ENCODE results near the gene SNRK.

Gene SNRK, protein sequence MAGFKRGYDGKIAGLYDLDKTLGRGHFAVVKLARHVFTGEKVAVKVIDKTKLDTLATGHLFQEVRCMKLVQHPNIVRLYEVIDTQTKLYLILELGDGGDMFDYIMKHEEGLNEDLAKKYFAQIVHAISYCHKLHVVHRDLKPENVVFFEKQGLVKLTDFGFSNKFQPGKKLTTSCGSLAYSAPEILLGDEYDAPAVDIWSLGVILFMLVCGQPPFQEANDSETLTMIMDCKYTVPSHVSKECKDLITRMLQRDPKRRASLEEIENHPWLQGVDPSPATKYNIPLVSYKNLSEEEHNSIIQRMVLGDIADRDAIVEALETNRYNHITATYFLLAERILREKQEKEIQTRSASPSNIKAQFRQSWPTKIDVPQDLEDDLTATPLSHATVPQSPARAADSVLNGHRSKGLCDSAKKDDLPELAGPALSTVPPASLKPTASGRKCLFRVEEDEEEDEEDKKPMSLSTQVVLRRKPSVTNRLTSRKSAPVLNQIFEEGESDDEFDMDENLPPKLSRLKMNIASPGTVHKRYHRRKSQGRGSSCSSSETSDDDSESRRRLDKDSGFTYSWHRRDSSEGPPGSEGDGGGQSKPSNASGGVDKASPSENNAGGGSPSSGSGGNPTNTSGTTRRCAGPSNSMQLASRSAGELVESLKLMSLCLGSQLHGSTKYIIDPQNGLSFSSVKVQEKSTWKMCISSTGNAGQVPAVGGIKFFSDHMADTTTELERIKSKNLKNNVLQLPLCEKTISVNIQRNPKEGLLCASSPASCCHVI

DNA sequence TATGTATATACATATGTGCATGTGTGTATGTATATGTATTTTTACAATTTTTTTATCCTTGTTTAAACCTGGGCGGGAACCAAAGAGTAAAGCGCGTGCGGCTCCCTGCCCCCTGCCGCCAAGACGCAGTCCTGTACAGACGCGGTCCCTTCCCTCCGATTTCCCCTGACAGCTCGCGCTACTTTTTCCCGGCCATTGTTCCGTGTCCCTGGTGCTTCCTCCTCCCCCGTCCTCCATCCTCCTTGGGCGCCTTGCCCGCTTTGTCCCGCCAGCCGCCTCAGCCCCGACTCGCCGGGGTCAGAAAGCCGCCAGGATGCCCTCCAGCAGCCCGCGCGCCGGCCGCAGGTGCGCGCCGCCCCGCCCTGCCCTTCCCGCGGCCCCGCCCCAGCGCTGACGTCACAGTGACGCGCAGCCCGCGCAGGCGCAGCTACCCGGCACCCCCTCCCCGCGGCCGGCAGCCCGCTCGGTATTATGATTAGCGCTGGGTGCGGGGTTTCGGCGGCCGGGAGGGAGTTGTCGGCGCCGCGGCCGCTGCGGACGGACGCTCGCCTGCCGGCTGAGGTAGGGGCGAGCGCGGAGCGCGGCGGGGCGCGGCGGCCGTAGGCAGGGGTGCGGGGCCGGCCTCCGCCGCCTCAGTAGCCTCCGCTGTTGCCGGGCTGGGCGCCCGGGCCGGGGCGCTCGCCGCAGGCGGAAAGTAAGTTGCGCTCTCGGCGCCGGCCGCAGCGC, at the start of gene SNRK:
TSS of gene SNRK (plus strand) at position 426 of the 726 bp plus-strand sequence. CDS start 16,664 bp downstream, outside the sequence.
- DNase-seq = peak; percentile 93 to 96

DNA sequence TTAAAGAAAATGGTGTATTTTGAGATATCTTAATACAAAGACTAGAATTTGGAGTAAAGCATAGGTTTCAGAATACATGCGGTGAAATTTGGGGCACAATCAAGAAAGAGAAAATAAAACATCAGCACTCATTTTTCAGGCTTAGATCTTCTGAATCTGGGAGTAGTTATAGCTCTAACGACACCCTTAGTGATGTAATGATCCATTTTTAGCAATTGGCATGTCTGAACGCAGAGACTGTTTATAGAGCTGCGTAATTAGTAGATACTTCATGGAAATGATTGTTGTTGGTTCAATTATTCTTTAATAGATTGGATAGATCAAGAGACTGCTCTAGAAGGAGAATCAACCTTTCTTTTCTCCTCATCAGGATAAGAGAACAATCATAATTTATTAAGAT, 47.5 kb upstream of the SNRK start:
- DNase-seq = no peak

DNA sequence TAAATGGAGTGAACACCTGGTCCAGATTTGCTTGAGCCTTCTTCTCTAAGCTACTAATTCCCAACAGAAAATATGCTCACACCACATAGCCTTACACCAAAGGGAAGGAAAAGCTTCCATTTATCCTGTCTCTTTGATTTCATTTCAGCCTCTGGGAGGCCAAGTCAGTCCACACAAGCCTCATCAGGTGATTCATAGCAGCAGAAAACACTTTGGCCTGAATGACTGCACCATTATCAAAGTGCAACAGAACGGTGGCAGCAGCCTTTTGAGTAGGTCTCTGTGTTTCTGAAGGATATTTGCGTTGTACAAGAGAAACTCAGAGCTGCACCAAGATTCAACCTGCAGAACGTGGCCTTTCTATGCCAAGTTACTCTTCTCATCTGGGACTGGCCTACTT, 46.6 kb upstream of the SNRK start:
- DNase-seq = no peak

DNA sequence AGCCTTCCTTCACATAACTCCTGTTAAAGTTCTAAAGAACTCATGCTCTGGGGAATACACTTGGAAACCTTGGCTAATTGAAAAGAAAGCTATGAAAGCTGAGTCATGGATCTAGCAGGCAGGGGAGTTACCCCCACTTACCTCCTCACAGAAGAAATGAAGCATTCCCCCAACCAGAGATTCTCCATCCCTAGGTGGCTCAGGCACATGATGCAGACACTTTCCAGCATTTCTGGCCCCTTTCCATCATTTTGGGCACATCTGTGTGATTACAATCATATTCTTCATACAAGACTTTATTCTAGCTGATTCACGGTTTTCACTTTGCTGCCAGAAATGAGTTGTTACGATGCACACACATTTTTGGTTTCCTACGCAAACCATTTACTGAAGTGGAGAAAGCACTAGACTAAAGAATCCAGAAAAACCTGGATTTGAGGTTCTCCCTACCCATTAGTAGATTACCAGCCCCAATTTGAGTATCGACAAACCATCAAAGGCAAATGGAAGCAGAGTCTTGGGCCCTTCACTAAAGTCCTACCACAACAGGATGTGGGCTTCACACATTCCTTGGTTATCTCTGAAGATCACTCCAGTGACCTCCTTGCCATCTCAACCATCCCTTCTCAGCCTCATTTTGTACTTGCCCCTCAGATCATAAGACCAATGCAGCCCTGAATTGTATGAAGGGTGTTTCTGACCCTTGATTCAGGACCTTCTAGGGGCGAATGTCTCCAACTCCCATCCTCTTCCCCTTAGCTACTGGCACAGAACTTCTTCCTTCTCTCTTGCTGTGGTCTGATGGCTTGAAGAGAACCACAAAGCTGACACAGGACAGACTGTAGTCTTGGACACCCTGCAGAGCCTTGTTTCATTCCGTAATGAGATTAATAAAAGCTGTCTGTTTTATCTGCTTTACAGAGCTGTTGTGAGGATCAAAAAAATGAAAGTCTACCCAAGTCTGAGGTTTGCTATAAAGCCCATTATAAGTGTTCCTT, 42.5 kb upstream of the SNRK start:
- DNase-seq = no peak

DNA sequence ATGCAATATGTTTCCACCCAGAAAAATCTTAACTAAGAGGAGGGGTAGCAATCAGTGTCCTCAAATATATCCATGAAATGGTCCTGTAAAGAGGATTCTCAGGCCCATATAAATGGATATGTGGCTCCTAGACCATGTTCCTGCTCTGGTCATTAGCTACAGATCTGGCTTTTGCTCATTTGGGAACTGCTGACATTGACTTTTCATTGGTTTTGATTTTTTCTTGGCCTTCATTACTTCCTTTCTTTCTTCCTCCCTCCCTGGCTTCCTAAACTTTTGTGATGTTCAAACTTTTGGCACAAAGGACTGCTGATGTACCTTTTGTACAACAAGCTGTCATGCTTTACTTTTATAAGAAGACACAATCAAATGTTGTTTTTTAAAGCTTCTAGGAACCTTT, 41.6 kb upstream of the SNRK start:
- no peak for DNase-seq

DNA sequence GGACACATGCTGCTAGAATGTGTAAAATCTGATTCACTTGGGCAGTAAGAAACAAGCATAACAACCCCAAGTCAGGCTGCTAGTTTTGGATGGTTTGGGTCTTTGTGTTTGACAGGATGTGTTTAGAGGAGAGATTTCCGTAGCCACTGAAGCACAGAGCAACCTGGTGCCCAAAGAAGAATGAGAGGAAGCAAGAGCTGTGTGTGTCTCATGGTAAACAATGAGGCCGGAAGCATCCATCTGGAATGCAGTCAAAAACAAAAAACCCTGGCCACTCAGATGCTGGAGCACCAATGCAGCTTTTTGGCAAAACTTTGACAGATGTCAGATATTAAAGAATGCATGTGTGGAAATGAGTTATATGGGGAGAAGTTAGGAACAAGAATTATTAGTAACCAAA, 39.4 kb upstream of the SNRK start:
- no peak for DNase-seq

DNA sequence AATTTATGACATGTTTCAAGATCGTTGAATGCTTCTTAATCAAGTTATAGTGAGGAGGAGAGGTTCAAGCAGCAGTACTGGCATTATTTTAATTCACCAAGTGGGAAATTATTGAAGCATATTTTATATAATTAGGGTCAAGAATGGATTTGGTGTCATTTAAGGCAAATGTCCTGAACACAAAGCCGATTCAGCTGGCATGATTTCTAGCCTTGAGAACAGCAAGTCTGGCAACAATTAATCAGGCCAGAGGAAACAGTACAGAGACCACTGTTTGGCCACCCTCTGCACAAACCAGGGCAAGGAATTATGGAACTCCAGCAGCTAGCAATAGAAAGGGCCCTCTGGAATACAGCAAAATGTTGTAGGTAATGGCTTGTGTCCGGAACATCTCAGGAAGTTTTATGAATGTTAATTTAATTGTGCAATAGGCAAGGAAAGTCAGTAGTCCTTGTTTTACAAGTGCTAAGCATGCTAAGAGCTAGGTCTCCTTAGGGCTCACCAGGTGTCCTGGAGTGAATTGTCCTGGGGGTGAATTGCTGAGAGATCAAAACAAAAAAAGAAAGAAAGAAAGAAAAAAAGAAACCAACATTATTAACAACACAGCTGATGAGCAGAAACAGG, 38.7 kb upstream of the SNRK start:
- no peak for DNase-seq

DNA sequence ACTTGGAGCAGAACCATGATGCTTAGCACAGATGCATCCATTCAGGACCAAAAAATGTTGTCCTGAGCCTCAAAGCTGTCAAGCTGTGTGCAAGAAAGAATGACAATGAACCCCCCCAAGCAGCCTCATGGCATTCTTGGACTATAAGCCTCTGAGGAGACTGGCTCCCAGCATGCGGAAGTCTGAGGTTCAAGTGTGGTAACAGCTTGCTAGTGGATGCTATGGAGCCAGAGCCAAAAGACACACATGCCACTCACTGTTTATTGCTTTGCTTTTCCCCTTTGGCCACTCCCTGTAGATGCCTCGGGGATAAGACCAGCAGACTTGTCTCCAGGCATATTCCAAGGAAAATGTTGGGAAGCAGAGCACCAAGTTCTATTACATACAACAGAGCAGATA, 38.2 kb upstream of the SNRK start:
- no peak for DNase-seq

DNA sequence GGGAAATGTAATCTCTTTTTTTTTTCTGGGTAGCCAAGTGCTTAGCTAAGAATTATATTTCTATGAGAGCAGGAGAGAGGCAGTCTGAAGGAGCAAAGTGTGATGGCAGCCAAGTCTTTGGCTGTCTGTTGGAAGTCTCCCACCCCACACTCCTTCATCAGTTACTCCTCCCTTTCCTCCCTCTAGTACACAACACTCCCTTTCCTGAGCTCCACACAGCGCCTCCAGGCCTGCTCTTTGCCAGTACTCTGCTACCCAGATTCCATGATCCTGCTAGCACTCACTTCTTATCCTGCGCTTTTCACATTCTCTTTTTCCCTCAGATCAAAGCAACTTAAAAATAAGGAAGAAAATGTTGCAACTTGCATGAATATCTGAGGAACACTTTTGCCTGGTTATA, 37.4 kb upstream of the SNRK start:
- DNase-seq = no peak

DNA sequence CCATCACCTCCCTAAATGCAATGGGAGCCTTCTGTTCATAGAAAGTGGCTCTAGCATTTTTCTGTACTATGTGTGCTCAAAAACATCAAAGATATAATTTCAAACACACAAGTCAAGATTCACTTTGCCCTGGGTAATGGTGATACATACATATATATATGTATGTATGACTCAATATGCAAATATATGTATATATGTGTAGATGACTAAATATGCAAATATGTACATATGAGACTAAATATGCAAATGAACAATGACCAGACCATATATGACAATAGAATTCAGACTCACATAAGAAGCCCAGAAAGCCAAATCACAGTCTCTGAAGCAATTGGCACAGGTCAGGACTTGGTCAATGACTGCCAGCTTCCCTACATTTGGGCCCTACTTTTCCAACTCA, 36.9 kb upstream of the SNRK start:
- DNase-seq = no peak

DNA sequence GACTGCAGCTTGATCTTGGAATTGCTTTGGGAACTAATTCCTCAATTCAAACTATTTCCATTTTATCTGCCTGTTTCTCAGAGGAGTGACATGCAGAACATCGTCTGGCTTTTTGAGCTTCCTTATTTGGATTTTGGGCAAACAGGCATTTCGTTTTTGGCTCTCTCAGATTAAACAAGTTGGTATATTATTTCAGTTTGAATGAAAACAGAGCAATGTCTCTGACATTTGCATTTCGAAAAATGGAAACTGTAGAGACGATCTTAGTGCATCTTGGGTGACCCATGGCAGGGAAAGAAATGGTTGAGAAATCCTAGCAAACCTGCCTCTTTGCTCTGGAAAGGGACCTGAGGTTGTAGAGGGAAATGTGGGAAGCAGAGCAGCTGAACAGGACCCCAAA, 33.0 kb upstream of the SNRK start:
- no peak for DNase-seq

DNA sequence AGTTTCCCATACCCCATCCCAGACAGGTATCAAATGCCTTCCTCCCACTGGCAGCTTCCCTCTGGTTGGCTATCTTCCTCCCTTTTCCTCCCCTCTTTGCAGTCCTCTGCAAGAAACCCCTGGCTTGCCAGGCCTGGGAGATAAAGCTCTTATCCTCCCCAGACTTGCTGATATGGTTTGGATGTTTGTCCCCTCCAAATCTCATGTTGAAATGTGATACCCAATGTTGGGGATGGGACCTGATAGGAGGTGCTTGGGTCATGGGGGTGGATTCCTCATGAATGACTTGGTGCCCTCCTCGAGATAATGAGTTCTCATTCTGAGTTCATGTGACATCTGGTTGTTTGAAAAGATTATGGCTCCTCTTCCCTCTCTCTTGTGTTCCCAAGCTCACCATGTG, 32.2 kb upstream of the SNRK start:
- DNase-seq = no peak

DNA sequence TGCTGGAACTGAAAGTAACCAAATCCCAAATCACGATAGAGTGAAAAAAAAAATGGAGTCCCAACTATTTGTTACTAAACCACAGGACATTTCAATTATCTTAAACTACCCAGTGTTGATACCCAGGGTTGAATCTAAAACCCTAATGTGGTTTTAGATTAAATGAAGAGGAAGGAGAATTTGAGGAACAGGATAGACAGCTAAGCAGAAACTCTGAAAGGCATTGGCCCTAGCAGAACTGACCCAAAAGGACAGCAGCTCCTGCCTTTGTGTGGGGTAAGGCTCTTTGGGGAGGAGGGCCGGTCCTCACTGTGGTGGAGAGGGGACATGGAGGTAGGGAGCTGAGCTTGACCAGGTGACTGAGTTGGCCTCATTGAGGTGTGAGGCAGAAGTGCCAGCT, 30.7 kb upstream of the SNRK start:
- no peak for DNase-seq

DNA sequence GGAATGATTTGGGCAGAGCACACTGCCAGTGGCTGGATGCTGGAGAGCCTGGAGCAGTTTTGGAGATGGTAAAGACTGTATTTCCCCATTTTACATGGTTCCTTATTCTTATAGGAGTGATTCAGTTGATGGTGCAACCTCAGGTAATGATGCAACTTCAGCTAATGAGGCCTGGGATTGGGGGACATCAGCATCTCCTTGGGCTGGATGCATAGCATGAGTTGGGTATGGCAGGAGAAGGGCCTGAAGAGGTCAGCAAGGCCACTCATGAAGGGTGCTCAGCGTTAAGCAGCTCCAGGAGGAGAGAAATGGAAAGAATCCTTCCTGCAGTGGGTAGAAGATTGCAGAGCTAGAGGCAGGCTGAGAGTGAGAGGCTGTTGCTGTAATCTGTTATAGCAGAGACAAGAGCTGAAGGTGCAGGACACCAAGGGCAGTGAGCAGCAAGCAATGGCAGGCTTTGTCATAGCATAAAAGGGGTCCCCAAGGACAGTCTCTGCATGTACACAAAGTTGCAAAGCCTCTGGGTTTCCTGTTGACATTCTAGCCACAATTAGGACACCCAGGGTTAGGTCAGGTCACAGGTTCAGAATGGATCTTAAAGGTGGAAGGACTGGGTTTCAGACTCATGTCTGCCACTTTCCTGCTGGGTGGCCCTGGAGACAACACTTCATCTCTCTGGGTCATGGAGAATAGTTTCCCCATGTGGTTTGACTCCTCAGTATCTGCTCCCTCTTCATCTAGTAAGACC, 29.5 kb upstream of the SNRK start:
- no peak for DNase-seq

DNA sequence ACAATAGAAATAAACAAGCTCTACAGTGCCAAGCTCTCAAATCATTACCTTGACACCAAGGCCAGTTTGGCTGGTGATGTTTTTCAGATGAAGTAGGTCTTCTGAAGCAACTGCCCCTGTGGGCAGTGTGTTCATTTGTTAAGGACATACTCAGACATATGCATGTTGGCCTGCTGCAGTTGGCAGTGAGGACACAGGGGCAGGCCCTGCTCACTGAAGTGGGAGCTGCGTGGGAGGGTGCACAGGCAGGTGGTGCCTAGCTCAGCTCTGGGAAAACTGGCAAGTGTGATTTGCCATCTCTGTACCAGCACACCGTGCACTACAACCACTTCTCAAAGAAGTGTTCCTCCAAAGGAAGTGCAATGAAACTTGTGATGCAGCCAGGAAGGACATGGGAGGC, 28.5 kb upstream of the SNRK start:
- DNase-seq = no peak

DNA sequence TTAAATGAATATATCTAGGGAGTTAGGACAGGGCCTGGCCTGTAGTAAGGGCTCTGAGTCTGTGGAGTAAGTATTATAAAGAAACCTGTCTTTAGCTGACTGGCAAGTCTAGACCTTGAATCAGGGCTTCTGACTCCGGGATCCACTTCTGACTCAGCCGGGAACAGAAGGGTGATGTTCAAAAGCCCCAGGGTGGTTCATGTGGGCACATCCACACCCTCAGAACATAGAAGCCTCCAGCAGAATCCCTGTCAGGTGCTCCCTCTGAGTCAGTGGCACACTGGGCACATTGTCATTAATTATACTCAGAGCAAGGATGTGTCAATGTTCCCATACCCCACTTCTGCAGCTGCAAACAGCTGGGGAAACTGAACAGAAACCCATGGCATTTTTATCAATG, 26.7 kb upstream of the SNRK start:
- no peak for DNase-seq

DNA sequence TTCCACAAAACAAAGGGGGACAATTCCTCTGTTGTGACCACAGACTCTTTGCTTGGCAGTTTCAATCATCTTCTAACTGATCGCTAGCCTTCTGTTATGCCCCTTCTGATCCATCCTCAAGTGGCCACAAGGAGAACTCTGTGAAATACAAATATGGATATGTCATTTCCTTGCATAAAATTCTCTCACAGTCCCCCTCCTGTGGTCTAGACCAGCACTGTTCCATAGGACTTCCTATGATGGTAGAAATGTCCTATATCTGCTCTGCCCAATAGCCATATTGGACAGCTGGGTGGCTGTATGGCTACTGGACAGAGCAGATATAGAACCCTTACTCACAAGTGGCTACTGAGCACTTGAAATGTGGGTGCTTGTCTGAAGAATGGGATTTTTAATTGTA, 25.9 kb upstream of the SNRK start:
- DNase-seq = no peak

DNA sequence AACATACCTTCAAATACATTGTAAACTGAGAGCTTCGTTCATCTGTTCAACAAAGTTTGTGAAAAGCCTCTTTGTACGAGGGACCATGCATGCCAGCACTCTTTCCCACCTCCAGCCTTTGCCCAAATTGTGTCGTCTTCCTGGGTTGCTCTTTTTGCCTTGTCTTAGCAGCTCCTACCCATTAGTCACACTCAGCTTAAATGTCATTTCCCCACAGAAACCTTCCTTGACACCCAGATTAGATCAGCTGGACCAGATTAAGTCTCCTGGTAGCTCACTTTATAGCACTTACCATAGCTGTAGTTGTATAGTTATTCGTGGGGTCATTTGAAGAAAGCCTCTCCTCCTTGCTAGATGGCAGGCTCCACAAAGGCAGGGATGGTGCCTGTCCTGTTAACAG, 24.1 kb upstream of the SNRK start:
- no peak for DNase-seq

DNA sequence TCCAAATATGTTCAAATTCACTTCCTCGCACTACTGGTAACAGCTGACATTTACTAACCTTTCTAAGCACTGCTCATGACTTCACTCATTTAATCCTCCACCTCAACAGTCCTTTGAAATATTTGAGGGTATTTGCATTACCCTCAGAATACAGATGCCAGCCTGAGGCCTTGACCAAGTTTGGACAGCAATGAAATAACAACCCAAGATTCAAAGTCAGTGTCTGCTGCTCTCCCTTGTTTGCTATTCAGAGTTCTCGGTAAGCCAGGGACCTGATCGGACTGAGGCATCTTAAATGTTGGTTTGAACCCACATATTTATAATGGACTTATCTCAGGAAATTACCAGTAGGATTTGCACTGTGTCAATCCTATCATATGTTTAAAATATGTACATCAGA, 19.9 kb upstream of the SNRK start:
- no peak for DNase-seq

DNA sequence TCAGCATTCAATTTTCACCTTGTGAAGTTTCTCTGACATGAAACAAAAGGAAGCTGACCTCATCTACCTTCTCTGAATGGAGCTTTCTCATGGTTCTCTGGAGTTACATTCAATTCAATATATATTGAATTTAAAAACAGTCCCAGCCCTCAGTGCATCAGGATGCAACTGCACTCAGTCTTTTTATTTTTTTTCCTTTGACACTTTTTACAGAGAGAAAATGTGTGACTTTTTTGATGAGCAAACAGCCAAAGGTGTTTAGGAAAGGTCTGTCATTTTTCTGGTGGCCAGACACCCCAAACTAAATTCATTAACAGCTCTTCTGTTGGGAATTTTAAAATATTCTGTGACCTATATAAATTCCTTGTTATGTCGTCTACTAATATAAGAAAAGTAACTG, 19.3 kb upstream of the SNRK start:
- DNase-seq = no peak

DNA sequence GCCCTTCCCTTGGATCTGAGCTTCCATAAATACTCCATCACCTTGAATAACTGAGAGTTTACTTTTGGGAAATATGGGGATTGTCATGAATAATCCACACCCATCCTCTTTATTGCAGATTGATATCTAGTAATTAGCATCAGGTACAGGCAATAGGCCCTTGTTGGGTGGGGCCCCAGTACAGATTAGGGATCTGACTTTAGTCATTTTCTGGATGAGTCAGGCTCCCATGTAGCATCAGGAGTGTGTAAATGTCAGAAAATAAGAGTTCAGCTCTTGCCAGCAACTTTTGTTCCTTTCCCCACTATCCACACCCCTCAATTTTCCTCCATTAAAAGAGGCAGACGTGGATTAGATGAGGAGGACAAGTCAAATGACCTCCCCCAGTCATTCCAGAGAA, 17.7 kb upstream of the SNRK start:
- DNase-seq = no peak

All from activated T-cell treated with anti-CD3 and anti-CD28 coated beads, Interleukin-2, amount 50 U/mL, for 48 hours (primary cell).